Mucosa of stomach (tissue), 1 donor: ENCODE data around the gene NME3.

Experiments
- H3K27me3 ChIP-seq: one replicate; pipeline ENCODE4 v1.7.0; 2013; ENCODE audit warnings: mild to moderate bottlenecking, low read length; ENCODE audit not compliant: control insufficient read depth, insufficient read depth
- H3K36me3 ChIP-seq: one replicate; pipeline ENCODE4 v1.7.0; 2013; ENCODE audit warnings: low read length; ENCODE audit not compliant: control insufficient read depth, insufficient read depth
- H3K4me1 ChIP-seq: one replicate; pipeline ENCODE4 v1.7.0; 2013; ENCODE audit warnings: mild to moderate bottlenecking, low read length; ENCODE audit not compliant: control insufficient read depth, insufficient read depth
- H3K4me3 ChIP-seq: one replicate; pipeline ENCODE4 v1.7.0; 2013; ENCODE audit warnings: low read length
- H3K9ac ChIP-seq: one replicate; pipeline ENCODE4 v1.7.0; 2013; ENCODE audit warnings: mild to moderate bottlenecking, low read length, moderate library complexity
- H3K9me3 ChIP-seq: one replicate; pipeline ENCODE4 v1.7.0; 2013; ENCODE audit warnings: mild to moderate bottlenecking, low read length, moderate library complexity; ENCODE audit not compliant: control insufficient read depth
- donor health status: Pancreatic carcinoma.

NME3 gene

GRCh38 chr16:1769402-1770300 is 1.7 kb downstream of the NME3 start:
- no peak overlapping the region for H3K4me3 ChIP-seq
- H3K4me1 ChIP-seq = peaks cover 26% of the 10 kb centered on the region
- H3K9ac ChIP-seq = no peak overlapping the region
- no peaks in the 10 kb centered on the region for H3K36me3 ChIP-seq
- H3K27me3 ChIP-seq = no peaks in the 10 kb centered on the region
- H3K9me3 ChIP-seq = no peaks in the 10 kb centered on the region

- no peak overlapping the region for H3K9ac ChIP-seq
- no peaks in the 10 kb centered on the region for H3K36me3 ChIP-seq
- no peaks in the 10 kb centered on the region for H3K27me3 ChIP-seq
- H3K4me1 ChIP-seq = peaks cover 18% of the 10 kb centered on the region
- H3K4me3 ChIP-seq = no peak overlapping the region
- no peaks in the 10 kb centered on the region for H3K9me3 ChIP-seq
Observed at GRCh38 chr16:1768767-1769401, 2.5 kb downstream of the NME3 start.

- H3K36me3 ChIP-seq = no peaks in the 10 kb centered on the region
- no peak overlapping the region for H3K9ac ChIP-seq
- no peak overlapping the region for H3K4me3 ChIP-seq
- H3K27me3 ChIP-seq = no peaks in the 10 kb centered on the region
- H3K9me3 ChIP-seq = no peaks in the 10 kb centered on the region
- peaks cover 16% of the 10 kb centered on the region for H3K4me1 ChIP-seq
Observed at GRCh38 chr16:1768061-1768766, 3.1 kb downstream of the NME3 start.

GRCh38 chr16:1767116-1767994 is 4.0 kb downstream of the NME3 start:
- Histone ChIP-seq H3K9ac (no peak overlapping the region), H3K9me3 (no peaks in the 10 kb centered on the region), H3K36me3 (no peaks in the 10 kb centered on the region), H3K27me3 (no peaks in the 10 kb centered on the region), H3K4me1 (peaks cover 16% of the 10 kb centered on the region), H3K4me3 (no peak overlapping the region)

GRCh38 chr16:1766701-1767100 is 4.6 kb downstream of the NME3 start:
- H3K36me3 ChIP-seq = no peaks in the 10 kb centered on the region
- H3K9me3 ChIP-seq = no peaks in the 10 kb centered on the region
- H3K4me3 ChIP-seq = no peak overlapping the region

GRCh38 chr16:1766231-1766630 is 5.1 kb downstream of the NME3 start:
- Histone ChIP-seq H3K27me3 (no peaks in the 10 kb centered on the region), H3K4me1 (peaks cover 11% of the 10 kb centered on the region), H3K36me3 (no peaks in the 10 kb centered on the region), H3K9me3 (no peaks in the 10 kb centered on the region), H3K4me3 (no peak overlapping the region), H3K9ac (no peak overlapping the region)

More at GRCh38 chr16:1766701-1767100, 4.6 kb downstream of the NME3 start:
- Histone ChIP-seq H3K4me1 (peaks cover 11% of the 10 kb centered on the region), H3K9ac (no peak overlapping the region), H3K27me3 (no peaks in the 10 kb centered on the region)

GRCh38 chr16:1765826-1766225 is 5.5 kb downstream of the NME3 start:
- no peaks in the 10 kb centered on the region for H3K9me3 ChIP-seq
- no peaks in the 10 kb centered on the region for H3K27me3 ChIP-seq
- no peak overlapping the region for H3K9ac ChIP-seq
- no peaks in the 10 kb centered on the region for H3K36me3 ChIP-seq
- H3K4me3 ChIP-seq = no peak overlapping the region
- peaks cover 11% of the 10 kb centered on the region for H3K4me1 ChIP-seq

- Histone ChIP-seq H3K27me3 (no peaks in the 10 kb centered on the region), H3K36me3 (no peaks in the 10 kb centered on the region)
Observed at GRCh38 chr16:1764971-1765370, 6.4 kb downstream of the NME3 start.

GRCh38 chr16:1763521-1764511 is 7.5 kb downstream of the NME3 start:
- no peaks in the 10 kb centered on the region for H3K27me3 ChIP-seq
- no peaks in the 10 kb centered on the region for H3K36me3 ChIP-seq
- no peak overlapping the region for H3K9ac ChIP-seq
- no peak overlapping the region for H3K4me3 ChIP-seq
- no peaks in the 10 kb centered on the region for H3K4me1 ChIP-seq
- H3K9me3 ChIP-seq = no peaks in the 10 kb centered on the region

More at GRCh38 chr16:1764971-1765370, 6.4 kb downstream of the NME3 start:
- H3K9ac ChIP-seq = no peak overlapping the region
- no peak overlapping the region for H3K4me3 ChIP-seq
- peaks cover 2% of the 10 kb centered on the region for H3K4me1 ChIP-seq
- no peaks in the 10 kb centered on the region for H3K9me3 ChIP-seq

- H3K9me3 ChIP-seq = no peaks in the 10 kb centered on the region
- no peaks in the 10 kb centered on the region for H3K36me3 ChIP-seq
- H3K4me1 ChIP-seq = no peaks in the 10 kb centered on the region
- no peaks in the 10 kb centered on the region for H3K27me3 ChIP-seq
- no peak overlapping the region for H3K4me3 ChIP-seq
- H3K9ac ChIP-seq = no peak overlapping the region
Observed at GRCh38 chr16:1762879-1763520, 8.3 kb downstream of the NME3 start.
